AG09309 (cell line): ENCODE data around the gene RAB31.

Source experiments
- DNase-seq: peaks from one replicate; pipeline ENCODE4 v3.0.0-alpha.2; 2010; ENCODE audit warnings: low read depth
- H3K4me3 ChIP-seq: 2 replicates; pipeline ENCODE4 v1.5.1; 2011; ENCODE audit warnings: mild to moderate bottlenecking, low read depth, low read length, moderate library complexity; ENCODE audit not compliant: control insufficient read depth
- CTCF ChIP-seq: IDR thresholded peaks from 2 replicates; pipeline ENCODE4 v1.5.1; 2011; ENCODE audit warnings: mild to moderate bottlenecking, low read depth, low read length, inconsistent platforms; ENCODE audit not compliant: insufficient read depth, control insufficient read depth; ENCODE audit errors: missing control alignments

Gene RAB31

DNA sequence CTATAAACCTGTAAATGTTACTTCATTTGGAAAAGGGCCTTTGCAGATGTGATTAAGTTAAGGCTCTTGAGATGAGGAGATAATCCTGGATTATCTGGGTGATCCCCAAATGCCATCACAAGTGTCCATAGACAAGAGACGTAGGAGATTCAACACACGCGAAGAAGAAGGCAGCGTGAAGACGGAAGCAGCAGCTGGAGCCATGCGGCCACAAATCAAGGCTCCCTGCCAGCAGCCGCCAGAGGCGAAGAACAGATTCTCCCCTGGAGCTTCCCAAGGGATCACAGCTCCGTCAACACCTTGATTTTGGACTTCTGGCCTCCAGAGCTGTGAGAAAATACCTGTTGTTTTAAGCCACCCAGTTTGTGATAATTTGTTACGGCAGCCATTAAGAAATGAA, 194.7 kb downstream of the RAB31 start:
- DNase-seq = no peak
- TF ChIP-seq CTCF = no peak
- no peak overlapping the region for H3K4me3 ChIP-seq

GRCh38 chr18:9905401-9905922, 197.4 kb downstream of the RAB31 start:
- no peak for TF ChIP-seq CTCF
- no peak for DNase-seq
- no peak overlapping the region for H3K4me3 ChIP-seq

- no peak for DNase-seq
- no peak overlapping the region for H3K4me3 ChIP-seq
- TF ChIP-seq CTCF = no peak
Measured at GRCh38 chr18:9906481-9906880, 198.4 kb downstream of the RAB31 start.

DNA sequence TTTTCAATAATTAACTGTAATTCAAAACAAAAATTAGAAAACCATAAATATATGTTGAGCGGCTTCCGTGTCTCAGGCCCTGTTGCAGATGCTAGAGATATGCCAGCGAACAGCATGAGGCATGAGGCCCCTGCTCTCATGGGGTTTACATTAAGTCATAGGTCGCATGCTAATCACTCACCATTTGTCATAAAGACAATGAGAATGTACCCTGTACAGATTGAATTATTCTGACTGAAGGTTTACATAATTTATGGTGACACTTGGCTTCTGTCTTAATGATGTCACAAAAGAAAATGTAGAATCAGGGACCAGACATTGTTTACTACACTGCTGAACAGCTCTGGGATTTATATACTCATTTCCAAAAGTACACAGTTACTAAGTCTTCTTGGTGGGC, 199.8 kb downstream of the RAB31 start:
- DNase-seq = no peak
- no peak for TF ChIP-seq CTCF
- no peak overlapping the region for H3K4me3 ChIP-seq

- no peak for DNase-seq
- no peak for TF ChIP-seq CTCF
- H3K4me3 ChIP-seq = no peak overlapping the region
Measured at GRCh38 chr18:9910071-9910470, 202.0 kb downstream of the RAB31 start.

DNA sequence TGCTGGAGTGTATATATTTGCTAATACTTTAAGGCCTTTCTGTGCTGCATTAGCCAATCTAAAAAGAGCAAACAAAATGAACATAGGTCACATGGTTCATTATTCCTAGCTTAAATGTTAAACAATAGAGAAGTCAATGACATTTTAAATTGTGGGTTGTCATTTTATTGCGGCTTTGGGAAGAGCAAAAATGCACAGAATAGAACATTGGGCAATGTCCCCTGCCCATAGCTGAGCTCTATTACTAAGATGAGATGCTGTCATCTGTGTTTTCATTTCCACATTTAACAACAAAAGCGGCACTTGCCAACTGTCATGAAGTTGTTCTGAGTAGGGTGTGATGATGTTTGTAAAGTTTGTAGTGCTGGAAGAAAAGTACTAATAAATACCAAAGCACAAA, 202.6 kb downstream of the RAB31 start:
- TF ChIP-seq CTCF = no peak
- DNase-seq = no peak
- no peak overlapping the region for H3K4me3 ChIP-seq

DNA sequence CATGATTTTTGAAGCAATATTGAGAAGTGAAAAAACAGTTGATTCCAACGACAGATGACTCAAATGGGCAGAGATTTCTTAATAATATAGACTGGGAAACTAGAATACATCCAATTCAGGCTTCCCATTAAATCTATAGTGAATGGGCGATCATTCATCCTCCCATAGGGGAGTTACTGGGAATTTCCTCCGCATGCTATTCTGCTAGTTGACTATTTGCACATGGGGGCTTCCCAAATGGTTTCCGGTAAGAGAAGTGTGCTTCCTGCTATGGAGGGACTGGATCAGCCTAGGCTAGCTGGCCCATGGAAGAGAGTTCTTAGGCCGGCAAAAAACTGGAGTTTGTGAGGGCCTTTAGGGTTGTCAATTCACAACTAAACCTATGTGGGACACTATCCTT, 203.1 kb downstream of the RAB31 start:
- H3K4me3 ChIP-seq = no peak overlapping the region
- no peak for DNase-seq
- TF ChIP-seq CTCF = no peak
